ENCODE results near the gene RPTOR. TPM values are rescaled to one million over a fixed set of nuclear protein-coding genes. Genes with fewer than 3 reads are reported as not detected.

Gene RPTOR
- total RNA-seq, 1 donor from 2014 or later, result 32.0 TPM

- Mint-ChIP-seq H3K36me3 (ENCODE audit: low read depth, unreplicated experiment) (peaks cover 42% of the 10 kb centered on the region), H3K27ac (ENCODE audit: unreplicated experiment) (no peak overlapping the region), H3K9me3 (ENCODE audit: unreplicated experiment) (peaks cover 2% of the 10 kb centered on the region), H3K27me3 (ENCODE audit: low read depth, unreplicated experiment) (no peaks in the 10 kb centered on the region), H3K4me3 (ENCODE audit: unreplicated experiment) (no peak overlapping the region), H3K4me1 (ENCODE audit: low read depth, unreplicated experiment) (peaks cover 3% of the 10 kb centered on the region)
- no peaks in the 10 kb centered on the region for H3K9me3 ChIP-seq (ENCODE audit: insufficient read depth, low read depth, low read length)
- H3K9ac ChIP-seq (ENCODE audit: low read length), result no peak overlapping the region
- H3K36me3 ChIP-seq (ENCODE audit: insufficient read depth, low read length), result no peaks in the 10 kb centered on the region
- no peak overlapping the region for H3K4me2 ChIP-seq (ENCODE audit: low read length)
- no peaks in the 10 kb centered on the region for H4K20me1 ChIP-seq (ENCODE audit: insufficient read depth, low read length)
- no peak overlapping the region for H3K27ac ChIP-seq (ENCODE audit: low read depth, low read length)
- DNase-seq (ENCODE audit: low read depth) (no peak), FAIRE-seq (no peak)
- no peak overlapping the region for H2AFZ ChIP-seq (ENCODE audit: low read depth, low read length)
- no peak overlapping the region for H3K4me3 ChIP-seq (ENCODE audit: insufficient read depth, low read depth, low read length)
- no peaks in the 10 kb centered on the region for H3K27me3 ChIP-seq (ENCODE audit: insufficient read depth, low read length)
- no peaks in the 10 kb centered on the region for H3K79me2 ChIP-seq (ENCODE audit: insufficient read depth, low read length)
- peaks cover 13% of the 10 kb centered on the region for H3K4me1 ChIP-seq (ENCODE audit: insufficient read depth, low read length)
- TF ChIP-seq EZH2 (IDR thresholded peaks at IDR 0.05; ENCODE audit: insufficient read depth, low read length) (no peak), CTCF (IDR thresholded peaks at IDR 0.05; ENCODE audit: insufficient read depth, low read depth, low read length) (no peak)
Measured at GRCh38 chr17:80797741-80798594, 253.3 kb downstream of the RPTOR start.

DNA sequence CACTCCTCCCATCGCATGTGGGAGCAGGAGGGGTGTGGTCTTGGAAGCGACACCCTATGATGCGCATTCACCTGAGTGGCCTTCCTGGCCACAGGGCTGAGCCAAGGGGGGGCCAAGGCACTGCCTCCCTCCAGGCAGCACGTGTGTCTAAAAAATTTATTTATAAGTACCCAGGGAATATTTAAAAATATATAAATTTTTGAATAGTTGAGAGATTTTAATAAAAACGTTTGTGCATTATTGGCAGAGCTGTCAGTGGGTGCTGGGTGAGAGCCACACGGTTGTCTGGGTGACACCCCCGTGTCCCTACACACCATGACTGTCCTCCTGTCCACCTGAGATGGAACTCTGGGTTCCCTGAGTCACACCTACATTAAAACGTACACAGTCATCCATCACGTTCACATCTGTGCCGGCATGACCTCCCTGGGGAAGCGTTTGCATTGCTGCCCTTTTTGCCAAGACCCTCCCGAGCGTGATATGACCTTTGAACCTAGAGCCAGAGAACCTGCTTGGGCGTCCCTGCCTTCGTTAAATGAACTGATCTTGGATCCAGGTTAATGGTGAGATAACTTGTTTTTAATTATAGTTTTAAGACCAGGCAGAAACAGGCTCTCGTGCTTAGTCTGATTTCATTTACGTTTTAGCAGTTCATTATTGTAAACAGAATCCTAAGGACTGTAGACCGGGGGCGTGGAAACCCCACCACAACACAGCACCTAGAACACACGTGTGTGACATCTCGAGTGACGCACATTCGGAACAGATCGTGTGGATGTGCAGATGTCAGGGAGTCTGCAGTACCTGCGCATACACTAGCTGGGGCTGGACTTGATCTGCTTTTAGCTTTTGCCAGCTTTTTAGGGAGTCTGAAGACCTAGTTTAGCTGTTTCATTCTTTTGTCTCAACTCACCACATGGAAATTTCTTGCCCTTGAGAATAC, 254.2 kb downstream of the RPTOR start:
- no peaks in the 10 kb centered on the region for H3K27me3 ChIP-seq (ENCODE audit: insufficient read depth, low read length)
- DNase-seq (ENCODE audit: low read depth), result no peak
- no peaks in the 10 kb centered on the region for H4K20me1 ChIP-seq (ENCODE audit: insufficient read depth, low read length)
- no peak overlapping the region for H3K4me3 ChIP-seq (ENCODE audit: insufficient read depth, low read depth, low read length)
- no peaks in the 10 kb centered on the region for H3K79me2 ChIP-seq (ENCODE audit: insufficient read depth, low read length)
- Mint-ChIP-seq H3K27me3 (ENCODE audit: low read depth, unreplicated experiment) (no peaks in the 10 kb centered on the region), H3K4me1 (ENCODE audit: low read depth, unreplicated experiment) (no peaks in the 10 kb centered on the region), H3K9me3 (ENCODE audit: unreplicated experiment) (peaks cover 2% of the 10 kb centered on the region), H3K27ac (ENCODE audit: unreplicated experiment) (no peak overlapping the region), H3K4me3 (ENCODE audit: unreplicated experiment) (no peak overlapping the region), H3K36me3 (ENCODE audit: low read depth, unreplicated experiment) (peaks cover 45% of the 10 kb centered on the region)
- H2AFZ ChIP-seq (ENCODE audit: low read depth, low read length), result no peak overlapping the region
- H3K36me3 ChIP-seq (ENCODE audit: insufficient read depth, low read length), result no peaks in the 10 kb centered on the region
- TF ChIP-seq CTCF (IDR thresholded peaks at IDR 0.05; ENCODE audit: insufficient read depth, low read depth, low read length), result no peak
- TF ChIP-seq EZH2 (IDR thresholded peaks at IDR 0.05; ENCODE audit: insufficient read depth, low read length), result no peak
- H3K27ac ChIP-seq (ENCODE audit: low read depth, low read length), result no peak overlapping the region
- peaks cover 6% of the 10 kb centered on the region for H3K4me1 ChIP-seq (ENCODE audit: insufficient read depth, low read length)
- H3K9ac ChIP-seq (ENCODE audit: low read length), result no peak overlapping the region
- no peak for FAIRE-seq
- no peak overlapping the region for H3K4me2 ChIP-seq (ENCODE audit: low read length)
- H3K9me3 ChIP-seq (ENCODE audit: insufficient read depth, low read depth, low read length), result no peaks in the 10 kb centered on the region
